HG03060 (cell line): ENCODE data around the gene IL18R1.

ENCODE experiments used
- ATAC-seq: cut with Tn5 transposase; IDR thresholded peaks from one replicate; pipeline ENCODE4 v1.9.1; 2021; ENCODE audit warnings: low read depth, moderate number of reproducible peaks; ENCODE audit not compliant: unreplicated experiment

The IL18R1 gene

DNA sequence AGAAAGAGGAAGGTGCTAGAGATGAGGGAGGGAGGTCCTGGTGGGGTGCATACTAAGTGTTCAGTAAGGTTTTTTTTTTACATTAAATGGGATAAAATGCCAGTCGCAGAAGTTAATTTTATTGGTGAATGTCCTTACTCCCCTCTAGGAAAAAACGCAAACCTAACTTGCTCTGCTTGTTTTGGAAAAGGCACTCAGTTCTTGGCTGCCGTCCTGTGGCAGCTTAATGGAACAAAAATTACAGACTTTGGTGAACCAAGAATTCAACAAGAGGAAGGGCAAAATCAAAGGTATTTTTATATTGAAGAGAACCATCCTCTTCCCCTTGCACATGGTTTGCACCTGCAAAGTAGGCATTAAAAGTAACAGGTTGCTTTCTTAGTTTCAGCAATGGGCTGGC is 12.7 kb upstream of the IL18R1 start:
- ATAC-seq = no peak

- ATAC-seq = no peak
Observed at GRCh38 chr2:102344397-102344796, 11.2 kb upstream of the IL18R1 start.

GRCh38 chr2:102345329-102345920 is 10.2 kb upstream of the IL18R1 start:
- ATAC-seq = no peak

GRCh38 chr2:102346381-102347130 is 9.0 kb upstream of the IL18R1 start:
- ATAC-seq = no peak

- ATAC-seq = no peak
Observed at GRCh38 chr2:102350137-102350793, 5.3 kb upstream of the IL18R1 start.

GRCh38 chr2:102356381-102356712 is 751 bp downstream of the IL18R1 start:
- no peak for ATAC-seq

- ATAC-seq = no peak
Observed at GRCh38 chr2:102356741-102357140, 1.1 kb downstream of the IL18R1 start.

DNA sequence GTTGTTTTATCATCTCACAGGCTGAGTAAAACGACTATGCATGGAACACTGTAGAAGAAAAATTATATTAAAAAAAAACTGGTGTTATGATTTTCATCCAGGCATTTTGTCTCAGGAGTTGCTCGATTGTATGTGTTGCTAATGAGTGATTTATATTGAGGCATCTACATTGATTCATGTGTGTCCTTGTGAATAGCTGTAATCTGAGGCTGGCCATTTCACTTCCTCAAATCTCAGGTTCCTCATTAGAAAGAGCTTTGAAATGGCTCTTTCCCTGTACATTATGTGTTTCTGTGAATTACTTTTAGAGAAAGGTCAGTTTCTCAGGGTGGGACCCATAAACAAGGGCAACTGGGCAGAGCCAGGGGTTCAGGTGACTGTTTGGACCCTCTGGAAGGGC is 2.3 kb downstream of the IL18R1 start:
- peak; percentile 32 for ATAC-seq

GRCh38 chr2:102358496-102358895 is 2.9 kb downstream of the IL18R1 start:
- no peak for ATAC-seq

GRCh38 chr2:102359527-102359926 is 3.9 kb downstream of the IL18R1 start:
- ATAC-seq = no peak

GRCh38 chr2:102361632-102362241 is 6.1 kb downstream of the IL18R1 start:
- ATAC-seq = no peak

- ATAC-seq = no peak
Observed at GRCh38 chr2:102365763-102366162, 10.2 kb downstream of the IL18R1 start.

- ATAC-seq = peak; percentile 81
Observed at GRCh38 chr2:102366406-102367112, 11.0 kb downstream of the IL18R1 start.

DNA sequence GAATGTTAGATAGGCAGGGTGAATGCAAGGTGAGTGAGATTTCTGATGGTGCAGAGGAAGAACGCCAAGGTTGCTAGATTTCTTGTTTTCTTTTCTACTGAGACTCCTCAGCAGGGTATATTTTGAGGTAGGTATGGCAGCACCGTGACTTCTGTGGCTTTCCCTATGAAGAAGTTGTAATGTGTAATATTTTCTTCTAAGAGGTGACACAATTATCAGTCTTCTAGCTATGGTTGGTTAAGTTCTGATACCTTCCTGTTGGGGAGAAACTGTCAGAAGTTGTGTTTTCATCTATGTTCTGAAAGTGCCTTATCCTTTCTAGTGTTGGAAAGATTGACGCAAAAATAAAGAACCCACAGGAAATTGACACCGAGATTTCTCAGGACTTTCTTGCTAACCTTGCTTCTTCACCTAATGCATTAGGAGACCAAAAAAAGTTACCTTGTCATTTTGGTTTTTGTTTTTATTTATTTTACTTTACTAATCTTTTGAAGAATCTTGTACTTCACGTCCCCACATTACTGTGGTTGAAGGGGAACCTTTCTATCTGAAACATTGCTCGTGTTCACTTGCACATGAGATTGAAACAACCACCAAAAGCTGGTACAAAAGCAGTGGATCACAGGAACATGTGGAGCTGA is 11.9 kb downstream of the IL18R1 start:
- ATAC-seq = peak; percentile 35

- ATAC-seq = no peak
Observed at GRCh38 chr2:102368461-102369109, 13.0 kb downstream of the IL18R1 start.

- no peak for ATAC-seq
Observed at GRCh38 chr2:102369866-102370265, 14.3 kb downstream of the IL18R1 start.

DNA sequence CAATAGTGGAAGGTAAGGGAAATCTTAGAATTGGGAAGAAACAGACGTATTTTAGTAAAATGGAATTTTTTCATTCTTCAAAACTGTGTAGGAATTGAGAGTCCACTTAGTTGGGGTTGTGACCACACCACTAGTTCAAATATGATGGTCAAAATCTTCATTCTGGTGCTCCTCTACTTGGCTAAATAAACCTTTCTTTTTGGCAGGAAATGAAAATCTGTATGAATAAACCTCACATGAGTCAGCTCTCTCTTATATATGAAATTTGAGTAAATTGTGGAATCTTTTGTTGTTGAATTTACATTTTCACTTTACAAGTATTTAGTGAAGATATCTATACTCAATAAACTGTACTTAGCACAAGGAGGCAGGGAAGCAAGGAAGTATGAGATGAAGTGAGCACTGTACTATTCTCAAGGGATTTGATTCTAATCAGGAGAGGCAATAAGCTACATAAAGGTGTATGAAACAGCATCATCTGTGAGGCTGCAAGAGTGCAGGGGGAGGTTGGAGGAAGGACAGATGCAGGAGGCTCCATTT is 20.5 kb downstream of the IL18R1 start:
- no peak for ATAC-seq

GRCh38 chr2:102383722-102384121 is 28.1 kb downstream of the IL18R1 start:
- no peak for ATAC-seq

DNA sequence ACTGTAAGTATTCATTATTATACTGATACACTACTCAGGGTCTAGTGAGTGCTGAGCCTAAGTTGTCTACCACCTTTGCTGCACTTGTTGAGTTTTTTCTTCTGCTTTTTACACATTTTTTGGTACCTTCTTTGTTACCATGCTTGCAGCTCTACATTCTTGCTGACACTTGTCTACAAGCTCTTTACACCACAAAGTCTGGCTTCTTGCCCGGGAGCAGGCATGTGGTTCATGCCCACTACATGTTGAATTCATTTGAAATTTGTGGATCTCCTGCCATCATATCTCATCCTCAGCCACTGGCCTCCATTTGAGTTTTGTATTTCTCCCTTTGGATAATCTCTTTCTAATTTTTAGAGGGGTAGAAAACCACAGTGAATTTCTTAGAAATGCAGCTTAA is 29.9 kb downstream of the IL18R1 start:
- no peak for ATAC-seq

DNA sequence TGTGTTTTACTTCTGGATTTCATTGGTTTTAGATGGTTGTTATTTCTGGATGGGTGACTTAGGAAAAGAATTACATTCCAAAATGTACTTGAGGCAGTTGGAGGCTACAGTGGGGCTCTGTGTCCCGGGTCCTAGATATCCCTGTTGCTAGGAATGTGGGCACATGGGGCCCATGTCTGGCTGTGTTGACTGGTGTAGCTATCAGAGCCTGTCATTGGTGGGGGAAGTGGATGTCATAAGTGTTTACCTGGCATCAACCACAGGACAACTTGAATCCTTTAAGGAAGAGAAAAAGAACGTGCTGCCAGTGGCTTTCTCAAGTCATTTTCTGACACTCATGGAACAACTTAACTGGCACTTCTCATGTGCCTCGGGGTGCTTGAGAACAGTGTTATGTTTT is 30.4 kb downstream of the IL18R1 start:
- no peak for ATAC-seq
